Bronchial epithelial cell (primary cell): ENCODE results near the gene PI4KB. TPM values are rescaled to one million over a fixed set of nuclear protein-coding genes. Genes with fewer than 3 reads are reported as not detected.

Experiments
- DNase-seq: peaks from one replicate; pipeline ENCODE4 v3.0.0-alpha.2; 2010; ENCODE audit warnings: low read depth
- FAIRE-seq: peaks from 2 replicates; lab custom pipeline; 2011; peaks lifted over from hg19 to GRCh38; lab: Jason Lieb, UNC
- H3K27me3 ChIP-seq: 2 replicates; pipeline ENCODE4 v1.5.1; 2011; ENCODE audit warnings: low read length; ENCODE audit not compliant: control insufficient read depth, insufficient read depth
- H3K36me3 ChIP-seq: 2 replicates; pipeline ENCODE4 v1.5.1; 2011; ENCODE audit warnings: low read length; ENCODE audit not compliant: control insufficient read depth, insufficient read depth
- H3K4me3 ChIP-seq: 2 replicates; pipeline ENCODE4 v1.5.1; 2011; ENCODE audit warnings: mild to moderate bottlenecking, low read depth, low read length, control low read depth
- CTCF ChIP-seq: IDR thresholded peaks from 2 replicates; pipeline ENCODE4 v1.5.1; 2011; ENCODE audit warnings: mild to moderate bottlenecking, moderate library complexity, low read length, control low read depth, inconsistent platforms; ENCODE audit not compliant: insufficient read depth, severe bottlenecking
- total RNA-seq: library from RNA; depleted of rRNA; stranded (reverse); fragments of >200 nt; gene quantifications from 2 replicates; pipeline ENCODE4 v1.2.1, GENCODE V29; 2014

PI4KB gene
- total RNA-seq, 1 donor from 2014 or later, result 20.8 TPM

- DNase-seq, result no peak
- FAIRE-seq, result peak; percentile 32
- Histone ChIP-seq H3K36me3 (peaks cover 39% of the 10 kb centered on the region), H3K27me3 (no peaks in the 10 kb centered on the region), H3K4me3 (no peak overlapping the region)
- no peak for TF ChIP-seq CTCF
Observed at GRCh38 chr1:151292207-151293030, 34.8 kb downstream of the PI4KB start.

GRCh38 chr1:151290709-151291303 lies 36.4 kb downstream of the PI4KB start:
- no peak for TF ChIP-seq CTCF
- no peak for FAIRE-seq
- Histone ChIP-seq H3K36me3 (peaks cover 49% of the 10 kb centered on the region), H3K4me3 (no peak overlapping the region), H3K27me3 (no peaks in the 10 kb centered on the region)
- DNase-seq, result no peak

GRCh38 chr1:151289991-151290708 lies 37.1 kb downstream of the PI4KB start:
- H3K36me3 ChIP-seq, result peaks cover 49% of the 10 kb centered on the region
- no peak overlapping the region for H3K4me3 ChIP-seq
- no peak for FAIRE-seq
- DNase-seq, result no peak
- TF ChIP-seq CTCF, result no peak
- no peaks in the 10 kb centered on the region for H3K27me3 ChIP-seq

GRCh38 chr1:151289080-151289935 lies 37.9 kb downstream of the PI4KB start:
- DNase-seq (no peak), FAIRE-seq (no peak)

More at GRCh38 chr1:151289080-151289935, 37.9 kb downstream of the PI4KB start:
- no peak for TF ChIP-seq CTCF
- H3K27me3 ChIP-seq, result no peaks in the 10 kb centered on the region
- H3K36me3 ChIP-seq, result peaks cover 51% of the 10 kb centered on the region
- no peak overlapping the region for H3K4me3 ChIP-seq
